T-helper 1 cell treated with Interleukin-12 subunit alpha and Interleukin-12 subunit beta and Interleukin-4 antibody, amounts not matched to agents 30 μg/mL and 1 μg/mL, for 36 hours (primary cell): ENCODE results near the gene ZEB2.

Source experiments
- H3K27ac Mint-ChIP-seq: one replicate; pipeline ENCODE4 v1.8.0; 2021; ENCODE audit warnings: mild to moderate bottlenecking, mixed read lengths
- H3K27me3 Mint-ChIP-seq: one replicate; pipeline ENCODE4 v1.8.0; 2021; ENCODE audit warnings: low read depth, mixed read lengths
- H3K36me3 Mint-ChIP-seq: one replicate; pipeline ENCODE4 v1.8.0; 2021; ENCODE audit warnings: low read depth, mixed read lengths
- H3K4me1 Mint-ChIP-seq: one replicate; pipeline ENCODE4 v1.8.0; 2021; ENCODE audit warnings: low read depth, mixed read lengths
- H3K4me3 Mint-ChIP-seq: one replicate; pipeline ENCODE4 v1.8.0; 2021; ENCODE audit warnings: mild to moderate bottlenecking, moderate library complexity, mixed read lengths
- H3K9me3 Mint-ChIP-seq: one replicate; pipeline ENCODE4 v1.8.0; 2021; ENCODE audit warnings: mixed read lengths

Gene ZEB2

DNA sequence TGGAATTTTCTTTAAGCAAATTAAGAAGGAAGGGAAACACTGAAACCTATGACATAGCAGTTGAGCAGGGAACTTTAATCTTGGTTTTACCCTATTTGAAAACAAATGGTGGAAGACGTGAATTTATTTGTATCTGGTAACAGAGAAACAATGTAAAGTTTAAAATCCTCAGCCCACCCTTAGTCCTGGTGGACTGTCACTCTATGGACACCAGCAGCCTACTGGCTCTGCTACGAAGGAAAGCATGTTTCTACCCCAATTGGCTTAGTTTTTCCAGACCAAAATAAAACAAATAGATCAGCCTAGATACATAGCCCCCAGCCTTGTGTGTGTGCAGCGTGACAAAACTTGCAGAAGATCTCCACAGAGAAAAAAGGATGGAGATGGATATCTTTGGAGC lies 7.4 kb downstream of the ZEB2 start:
- H3K27me3 Mint-ChIP-seq: peaks cover 67% of the 10 kb centered on the region
- peaks cover 16% of the 10 kb centered on the region for H3K4me1 Mint-ChIP-seq
- no peaks in the 10 kb centered on the region for H3K9me3 Mint-ChIP-seq
- H3K36me3 Mint-ChIP-seq: peaks cover 2% of the 10 kb centered on the region
- no peak overlapping the region for H3K4me3 Mint-ChIP-seq
- H3K27ac Mint-ChIP-seq: no peak overlapping the region

- Mint-ChIP-seq H3K4me1 (peaks cover 15% of the 10 kb centered on the region), H3K36me3 (no peaks in the 10 kb centered on the region)
Observed at GRCh38 chr2:144511937-144512336, 8.0 kb downstream of the ZEB2 start.

DNA sequence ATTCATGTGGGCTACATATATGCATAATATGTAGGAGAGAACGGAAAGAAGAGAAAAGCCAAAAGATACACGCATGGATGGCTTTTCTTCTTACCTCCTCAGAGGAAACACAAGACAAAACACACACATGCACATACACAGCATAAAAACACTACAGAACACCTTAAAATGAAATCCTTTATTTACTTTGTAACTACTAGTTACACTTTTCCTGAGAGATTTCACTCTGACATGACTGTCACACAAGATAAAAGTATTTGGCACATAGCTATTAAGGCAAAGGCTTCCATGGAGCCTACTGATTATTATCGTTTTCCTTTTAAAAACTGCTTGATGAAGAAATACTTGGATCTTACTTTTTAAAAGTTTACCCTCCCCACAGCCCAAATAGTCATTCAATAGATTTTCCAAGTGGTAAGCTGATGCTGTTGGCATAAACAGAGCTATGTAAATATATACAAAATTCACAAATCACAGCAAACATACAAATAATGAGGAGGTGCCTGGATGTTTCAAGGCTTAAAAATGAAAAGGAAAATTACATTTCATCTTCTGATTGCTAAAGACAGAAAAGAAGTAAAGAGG lies 8.6 kb downstream of the ZEB2 start:
- peaks cover 15% of the 10 kb centered on the region for H3K4me1 Mint-ChIP-seq
- peaks cover 68% of the 10 kb centered on the region for H3K27me3 Mint-ChIP-seq
- H3K27ac Mint-ChIP-seq: no peak overlapping the region
- H3K4me3 Mint-ChIP-seq: no peak overlapping the region
- no peaks in the 10 kb centered on the region for H3K36me3 Mint-ChIP-seq
- no peaks in the 10 kb centered on the region for H3K9me3 Mint-ChIP-seq

More at GRCh38 chr2:144511937-144512336, 8.0 kb downstream of the ZEB2 start:
- Mint-ChIP-seq H3K9me3 (no peaks in the 10 kb centered on the region), H3K27ac (no peak overlapping the region), H3K27me3 (peaks cover 68% of the 10 kb centered on the region), H3K4me3 (no peak overlapping the region)

DNA sequence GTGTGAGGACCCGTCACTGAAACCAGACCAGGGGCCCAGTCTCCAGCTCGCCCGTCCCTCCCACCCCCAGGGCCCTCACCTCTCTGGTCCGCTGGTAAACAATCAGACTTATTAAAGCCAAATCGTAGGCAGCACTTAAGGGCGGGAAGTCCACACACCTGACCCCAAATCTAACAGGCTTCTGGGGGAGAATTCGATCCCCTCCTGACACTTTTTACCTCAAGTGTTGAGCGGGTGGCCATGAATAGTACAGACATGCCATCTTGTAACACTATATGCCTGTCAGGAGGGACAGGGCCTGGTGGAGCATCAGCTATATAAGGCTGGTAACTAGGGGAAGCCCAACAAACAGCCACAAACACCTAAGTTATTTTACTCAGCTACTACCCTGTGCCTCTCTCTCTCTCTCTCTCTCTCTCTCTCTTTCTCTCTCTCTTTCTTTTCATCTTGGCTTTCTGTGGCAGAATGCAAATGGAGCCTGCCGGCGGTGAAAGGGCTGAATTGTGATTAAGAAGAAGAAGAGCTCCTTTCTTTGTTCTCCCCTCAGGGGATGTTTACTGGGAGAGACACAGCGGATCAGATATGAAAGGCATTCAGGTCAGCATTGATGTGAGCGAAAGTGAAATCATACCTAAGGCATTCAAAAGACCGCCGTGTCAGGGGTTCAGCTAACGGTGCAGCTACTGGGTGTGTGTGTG lies 9.5 kb downstream of the ZEB2 start:
- Mint-ChIP-seq H3K4me1 (peaks cover 13% of the 10 kb centered on the region), H3K27ac (peak overlapping the region; percentile 18), H3K27me3 (peaks cover 64% of the 10 kb centered on the region), H3K4me3 (peak overlapping the region; percentile 2), H3K9me3 (no peaks in the 10 kb centered on the region), H3K36me3 (no peaks in the 10 kb centered on the region)

DNA sequence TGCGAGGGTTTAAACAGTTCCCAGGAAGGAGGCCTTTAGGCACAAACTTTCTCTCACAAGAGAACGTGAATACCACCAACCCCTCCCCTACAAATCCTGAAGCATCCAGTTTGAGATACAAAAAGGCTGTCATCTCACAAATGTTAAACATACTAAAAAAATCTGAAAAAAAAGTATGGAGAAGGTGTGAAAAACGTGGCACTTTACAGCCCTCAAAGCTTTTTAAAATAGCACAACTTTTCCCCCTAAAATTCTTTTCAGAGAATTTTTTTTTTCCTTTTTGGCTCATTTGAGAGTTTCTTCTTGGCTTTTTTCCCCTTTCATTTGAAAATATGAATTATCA lies 10.1 kb downstream of the ZEB2 start:
- no peaks in the 10 kb centered on the region for H3K36me3 Mint-ChIP-seq
- H3K27ac Mint-ChIP-seq: no peak overlapping the region

DNA sequence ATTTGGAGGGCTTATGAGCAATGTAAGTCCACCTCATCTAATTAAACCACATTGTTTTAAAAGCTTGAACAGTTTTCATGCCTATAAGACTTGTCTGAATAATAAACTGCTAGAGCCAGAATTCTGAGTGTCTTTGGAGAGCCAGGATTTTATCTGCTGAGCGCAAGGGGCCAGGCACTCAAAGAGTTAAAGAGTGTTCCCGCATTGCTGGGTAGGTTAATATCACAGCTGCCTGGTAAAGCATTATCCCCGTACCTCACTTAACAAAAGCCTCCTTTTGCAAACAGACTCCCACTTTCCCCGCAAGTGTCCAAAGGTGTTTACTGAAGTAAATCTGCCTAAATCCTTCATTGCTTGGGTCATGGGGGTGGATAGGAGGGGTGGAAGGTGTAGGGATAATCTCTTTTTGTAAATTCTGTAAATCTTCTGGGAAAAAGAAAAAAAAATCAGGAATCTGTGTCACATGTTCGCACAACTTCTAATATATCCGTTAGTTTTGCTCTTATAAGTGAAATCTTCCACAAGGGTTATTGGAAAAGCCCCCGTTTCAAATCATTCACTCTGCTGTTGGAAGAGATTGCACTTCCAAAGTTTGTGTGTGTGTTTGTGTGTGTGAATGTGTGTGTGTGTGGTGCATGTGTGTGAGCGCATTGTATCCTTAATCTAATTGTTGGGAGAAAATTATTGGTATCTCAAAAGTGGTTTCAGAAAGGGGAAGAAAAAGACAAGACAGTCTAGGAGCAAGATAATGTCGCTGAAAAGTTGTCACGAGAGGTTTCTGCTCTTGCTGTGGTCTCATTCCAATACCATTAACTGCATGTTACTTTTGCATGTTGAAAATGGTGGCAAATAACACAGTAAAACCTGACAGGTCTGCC lies 10.7 kb downstream of the ZEB2 start:
- Mint-ChIP-seq H3K4me1 (peaks cover 8% of the 10 kb centered on the region), H3K27ac (no peak overlapping the region), H3K27me3 (peaks cover 52% of the 10 kb centered on the region), H3K9me3 (no peaks in the 10 kb centered on the region), H3K4me3 (no peak overlapping the region), H3K36me3 (no peaks in the 10 kb centered on the region)

More for the DNA sequence above, 10.1 kb downstream of the ZEB2 start:
- Mint-ChIP-seq H3K4me3 (no peak overlapping the region), H3K27me3 (peaks cover 58% of the 10 kb centered on the region), H3K9me3 (no peaks in the 10 kb centered on the region), H3K4me1 (peaks cover 8% of the 10 kb centered on the region)

GRCh38 chr2:144508172-144508851 lies 11.6 kb downstream of the ZEB2 start:
- peaks cover 43% of the 10 kb centered on the region for H3K27me3 Mint-ChIP-seq
- no peak overlapping the region for H3K4me3 Mint-ChIP-seq
- no peaks in the 10 kb centered on the region for H3K36me3 Mint-ChIP-seq
- H3K9me3 Mint-ChIP-seq: no peaks in the 10 kb centered on the region
- H3K4me1 Mint-ChIP-seq: peaks cover 8% of the 10 kb centered on the region
- no peak overlapping the region for H3K27ac Mint-ChIP-seq

DNA sequence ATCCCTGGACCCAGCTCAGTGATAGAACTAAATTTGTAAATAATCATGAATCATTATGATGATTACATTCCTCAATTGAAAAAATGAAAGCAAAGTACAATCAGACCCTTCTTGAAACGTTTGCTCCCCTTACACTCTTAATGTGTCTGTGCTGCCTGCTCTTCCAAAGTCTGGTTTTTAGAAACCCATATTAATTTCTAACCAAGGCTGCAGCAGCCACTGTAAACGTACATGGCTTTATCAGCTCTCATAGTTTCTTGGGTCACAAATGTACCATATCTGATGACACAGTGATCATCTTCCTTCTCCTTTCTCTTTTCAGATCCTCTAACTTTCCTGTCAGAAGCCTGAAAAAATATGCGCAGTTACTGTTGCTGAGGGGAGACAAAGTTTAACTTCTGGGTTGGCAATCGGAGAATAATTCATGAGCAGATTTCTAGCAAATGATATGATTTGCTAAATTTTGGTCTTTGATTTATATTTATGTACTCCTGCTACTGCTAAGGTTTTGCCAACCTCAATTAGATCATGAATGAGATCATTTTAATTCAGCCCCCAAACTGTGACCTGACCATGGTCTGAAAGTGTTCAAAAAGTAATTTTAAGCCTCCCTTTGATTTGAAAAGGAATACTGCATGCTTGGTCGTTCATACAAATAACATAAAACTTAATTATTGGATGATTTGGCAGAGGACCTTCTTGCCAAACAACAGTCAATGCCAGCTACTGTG lies 12.3 kb downstream of the ZEB2 start:
- Mint-ChIP-seq H3K27ac (no peak overlapping the region), H3K9me3 (no peaks in the 10 kb centered on the region), H3K27me3 (peaks cover 36% of the 10 kb centered on the region), H3K4me1 (peaks cover 8% of the 10 kb centered on the region), H3K36me3 (no peaks in the 10 kb centered on the region), H3K4me3 (no peak overlapping the region)

- H3K4me3 Mint-ChIP-seq: no peak overlapping the region
- H3K9me3 Mint-ChIP-seq: no peaks in the 10 kb centered on the region
- no peaks in the 10 kb centered on the region for H3K36me3 Mint-ChIP-seq
- peaks cover 3% of the 10 kb centered on the region for H3K4me1 Mint-ChIP-seq
- H3K27me3 Mint-ChIP-seq: peaks cover 19% of the 10 kb centered on the region
- no peak overlapping the region for H3K27ac Mint-ChIP-seq
Observed at GRCh38 chr2:144505245-144505831, 14.6 kb downstream of the ZEB2 start.

DNA sequence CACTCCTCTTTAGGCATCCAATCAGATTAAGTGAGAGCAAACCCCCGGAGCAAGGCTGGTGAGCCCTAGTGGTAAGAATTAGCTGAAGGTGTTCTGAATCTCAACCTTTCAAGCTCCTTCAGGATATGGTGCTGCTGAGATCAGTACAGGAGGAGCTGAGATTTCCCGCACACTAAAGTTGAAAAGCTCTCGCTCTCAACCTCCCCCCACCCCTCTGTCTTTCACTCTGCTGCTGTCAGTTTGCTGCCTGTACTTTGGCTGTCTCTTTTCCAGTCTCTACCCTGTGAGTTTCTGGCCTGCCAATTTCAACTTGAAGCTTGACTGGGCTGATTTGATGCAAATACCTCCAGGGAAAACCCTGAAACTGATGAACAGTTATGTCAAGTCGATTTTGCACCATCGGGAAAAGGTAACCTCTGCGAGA lies 15.7 kb downstream of the ZEB2 start:
- Mint-ChIP-seq H3K27ac (no peak overlapping the region), H3K4me3 (no peak overlapping the region), H3K36me3 (no peaks in the 10 kb centered on the region), H3K4me1 (peaks cover 3% of the 10 kb centered on the region), H3K27me3 (peaks cover 19% of the 10 kb centered on the region), H3K9me3 (no peaks in the 10 kb centered on the region)

DNA sequence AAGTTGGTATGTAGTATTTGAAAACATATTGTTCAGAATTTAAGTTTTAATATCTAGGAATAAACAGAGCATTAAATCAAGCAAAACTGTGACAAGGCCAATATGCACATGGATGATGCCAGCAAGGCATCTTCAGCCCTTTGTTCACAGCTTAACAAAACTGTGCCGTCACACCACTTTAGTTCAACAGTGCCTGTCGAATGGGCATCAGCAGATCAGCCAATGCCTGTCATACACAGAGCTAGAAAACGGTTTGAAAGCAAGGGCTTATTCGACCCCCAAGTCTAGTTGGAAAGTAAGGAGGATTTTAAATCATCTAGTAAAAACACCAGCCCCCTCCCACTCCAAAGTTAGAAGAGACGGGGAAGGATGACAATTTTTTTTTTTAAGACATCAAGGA lies 16.7 kb downstream of the ZEB2 start:
- peaks cover 12% of the 10 kb centered on the region for H3K27me3 Mint-ChIP-seq
- H3K36me3 Mint-ChIP-seq: peaks cover under 1% of the 10 kb centered on the region
- H3K27ac Mint-ChIP-seq: no peak overlapping the region
- no peak overlapping the region for H3K4me3 Mint-ChIP-seq
- H3K4me1 Mint-ChIP-seq: peaks cover 3% of the 10 kb centered on the region
- no peaks in the 10 kb centered on the region for H3K9me3 Mint-ChIP-seq

GRCh38 chr2:144502369-144502768 lies 17.6 kb downstream of the ZEB2 start:
- H3K27me3 Mint-ChIP-seq: peaks cover 3% of the 10 kb centered on the region
- peaks cover 2% of the 10 kb centered on the region for H3K36me3 Mint-ChIP-seq
- no peak overlapping the region for H3K27ac Mint-ChIP-seq
- H3K4me3 Mint-ChIP-seq: no peak overlapping the region
- no peaks in the 10 kb centered on the region for H3K4me1 Mint-ChIP-seq
- H3K9me3 Mint-ChIP-seq: no peaks in the 10 kb centered on the region

- Mint-ChIP-seq H3K4me3 (no peak overlapping the region), H3K27me3 (no peaks in the 10 kb centered on the region), H3K36me3 (peaks cover 2% of the 10 kb centered on the region), H3K27ac (no peak overlapping the region), H3K4me1 (no peaks in the 10 kb centered on the region), H3K9me3 (no peaks in the 10 kb centered on the region)
Observed at GRCh38 chr2:144501627-144502026, 18.3 kb downstream of the ZEB2 start.

GRCh38 chr2:144501118-144501517 lies 18.8 kb downstream of the ZEB2 start:
- H3K9me3 Mint-ChIP-seq: no peaks in the 10 kb centered on the region
- no peak overlapping the region for H3K27ac Mint-ChIP-seq
- no peak overlapping the region for H3K4me3 Mint-ChIP-seq
- H3K4me1 Mint-ChIP-seq: no peaks in the 10 kb centered on the region
- no peaks in the 10 kb centered on the region for H3K27me3 Mint-ChIP-seq
- H3K36me3 Mint-ChIP-seq: peaks cover 2% of the 10 kb centered on the region
